GM21737 (cell line): ENCODE measurements around the gene PLEKHD1.

ENCODE experiments used
- ATAC-seq: cut with Tn5 transposase; IDR thresholded peaks from one replicate; pipeline ENCODE4 v1.9.1; 2021; ENCODE audit warnings: mild to moderate bottlenecking, moderate library complexity; ENCODE audit not compliant: unreplicated experiment

PLEKHD1 gene

DNA sequence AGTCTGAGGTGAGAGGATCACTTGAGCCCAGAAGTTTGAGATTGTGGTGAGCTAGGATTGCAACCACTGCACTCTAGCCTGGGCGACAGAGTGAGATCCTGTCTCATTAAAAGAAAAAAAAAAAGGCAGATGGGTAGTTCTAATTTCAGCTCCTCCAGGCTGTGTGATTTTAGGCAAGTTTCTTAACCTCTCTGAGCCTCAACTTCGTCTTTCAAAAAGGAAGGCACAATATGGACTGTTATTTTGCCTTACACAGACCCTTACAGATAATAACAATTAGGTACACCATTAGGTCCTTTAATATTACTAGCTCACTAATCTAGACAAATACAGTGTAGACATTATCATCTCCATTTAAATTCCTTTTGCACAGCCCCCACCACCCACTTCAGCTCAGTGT lies 94.9 kb downstream of the PLEKHD1 start:
- ATAC-seq: no peak

DNA sequence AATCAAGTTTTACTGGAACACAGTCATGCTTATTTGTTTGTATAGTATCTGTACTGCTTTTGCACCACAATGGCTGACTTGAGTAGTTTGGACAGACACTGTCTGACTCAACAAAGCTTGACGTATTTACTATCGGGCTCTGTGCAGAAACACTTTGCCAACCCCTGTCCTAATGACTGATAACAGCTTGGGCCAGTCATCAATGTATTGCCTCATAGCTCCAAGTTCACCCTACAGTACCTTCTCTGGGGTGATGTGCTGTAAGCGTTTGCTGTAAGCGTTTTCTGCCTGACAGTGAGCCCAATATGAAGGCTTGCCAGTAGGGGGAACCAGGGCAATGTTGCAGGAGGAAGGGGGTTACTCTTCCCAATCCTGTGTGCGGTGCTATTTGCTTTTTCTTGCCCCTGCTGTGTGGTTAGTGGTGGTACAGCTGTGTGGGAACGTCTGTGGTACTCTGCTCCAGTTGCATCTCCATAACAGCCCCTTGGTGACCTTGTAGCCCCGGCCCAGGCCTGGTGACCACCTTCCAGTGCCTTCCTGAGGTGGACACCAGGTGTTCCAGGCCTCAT lies 95.6 kb downstream of the PLEKHD1 start:
- ATAC-seq: no peak
